Raji (cell line): ENCODE data around the gene TMPRSS13.

Experiments
- POLR2A ChIP-seq: IDR thresholded peaks from 2 replicates; pipeline ENCODE4 v1.6.1; 2011; ENCODE audit warnings: low read depth, low read length, control low read depth; ENCODE audit not compliant: insufficient read depth

TMPRSS13 gene

DNA sequence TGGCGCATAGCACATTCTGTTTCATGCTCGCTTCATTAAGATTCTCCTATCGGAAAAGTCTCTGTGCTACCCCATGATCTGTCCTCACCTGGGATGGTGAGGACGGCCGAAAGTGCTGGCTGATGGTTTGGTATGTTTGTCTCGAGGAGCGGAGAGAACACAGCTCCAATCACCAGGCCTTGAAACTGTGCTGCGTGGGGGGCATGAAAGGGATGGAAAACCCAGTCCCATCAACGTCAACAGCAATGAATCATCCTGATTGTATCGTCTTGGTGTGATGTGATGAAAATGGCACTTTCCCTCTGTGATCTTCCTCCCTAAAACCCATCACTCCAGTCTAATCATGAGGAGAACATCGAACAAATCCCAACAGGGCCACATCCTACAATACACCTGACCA, 61.1 kb downstream of the TMPRSS13 start:
- TF ChIP-seq POLR2A = no peak

- TF ChIP-seq POLR2A = no peak
These were observed 62.7 kb downstream of the TMPRSS13 start for GRCh38 chr11:117866526-117866925.

- TF ChIP-seq POLR2A = no peak
These were observed 65.8 kb downstream of the TMPRSS13 start for GRCh38 chr11:117863383-117863782.

DNA sequence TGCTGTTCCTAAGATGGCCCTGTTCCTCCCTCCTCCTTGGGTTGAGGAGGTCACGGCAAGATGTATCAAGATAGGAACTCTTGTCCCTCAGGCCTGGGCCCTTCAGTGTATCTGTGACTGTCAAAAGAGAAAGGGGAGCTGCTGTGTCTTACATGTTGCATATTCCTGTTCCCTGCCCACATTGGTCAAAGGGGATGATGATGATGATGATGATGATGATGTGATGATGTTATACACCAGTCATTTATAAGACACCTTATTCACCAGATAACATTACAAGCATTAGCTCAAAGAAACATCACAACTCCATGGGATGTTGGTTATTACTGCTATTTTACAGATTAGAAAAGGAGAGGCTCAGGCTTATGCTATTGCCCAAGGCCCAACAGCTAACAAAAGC, 66.4 kb downstream of the TMPRSS13 start:
- no peak for TF ChIP-seq POLR2A

- no peak for TF ChIP-seq POLR2A
These were observed 67.0 kb downstream of the TMPRSS13 start for GRCh38 chr11:117862019-117862725.

GRCh38 chr11:117861151-117862018, 67.8 kb downstream of the TMPRSS13 start:
- no peak for TF ChIP-seq POLR2A

- TF ChIP-seq POLR2A = no peak
These were observed 69.1 kb downstream of the TMPRSS13 start for GRCh38 chr11:117860139-117860538.

DNA sequence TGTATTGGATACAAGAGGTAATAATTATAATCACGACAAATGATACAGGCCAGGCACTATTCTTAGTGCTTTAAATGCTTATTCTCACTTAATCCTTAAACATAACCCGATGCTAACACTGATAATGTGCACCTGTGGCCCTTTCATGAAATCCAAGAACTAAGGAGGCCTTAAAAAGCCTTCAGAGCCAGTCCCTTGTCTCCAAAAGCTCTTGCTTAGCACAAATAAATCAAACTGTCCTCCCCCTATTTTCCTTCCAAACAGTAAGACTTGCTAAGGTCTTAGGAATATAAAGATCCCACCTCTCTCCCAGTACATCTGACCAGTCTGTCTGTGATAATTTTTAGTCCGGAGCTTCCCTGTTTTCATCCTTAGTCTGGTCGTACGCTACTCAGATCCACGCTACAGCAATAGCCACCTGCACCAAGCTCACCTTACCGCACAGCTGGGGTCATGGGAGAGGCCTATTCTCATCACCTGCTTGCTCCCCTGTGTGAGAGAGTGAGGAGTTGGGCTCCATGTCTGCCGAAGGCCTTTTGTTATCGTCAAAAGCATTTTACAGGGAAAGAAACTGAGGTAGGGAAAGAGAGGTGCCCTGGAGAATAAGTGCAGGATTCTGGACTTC, 69.6 kb downstream of the TMPRSS13 start:
- no peak for TF ChIP-seq POLR2A

- no peak for TF ChIP-seq POLR2A
These were observed 70.1 kb downstream of the TMPRSS13 start for GRCh38 chr11:117859061-117859460.

- TF ChIP-seq POLR2A = no peak
These were observed 71.3 kb downstream of the TMPRSS13 start for GRCh38 chr11:117857734-117858414.

GRCh38 chr11:117855912-117856651, 73.1 kb downstream of the TMPRSS13 start:
- no peak for TF ChIP-seq POLR2A

- no peak for TF ChIP-seq POLR2A
These were observed 73.9 kb downstream of the TMPRSS13 start for GRCh38 chr11:117855186-117855845.

DNA sequence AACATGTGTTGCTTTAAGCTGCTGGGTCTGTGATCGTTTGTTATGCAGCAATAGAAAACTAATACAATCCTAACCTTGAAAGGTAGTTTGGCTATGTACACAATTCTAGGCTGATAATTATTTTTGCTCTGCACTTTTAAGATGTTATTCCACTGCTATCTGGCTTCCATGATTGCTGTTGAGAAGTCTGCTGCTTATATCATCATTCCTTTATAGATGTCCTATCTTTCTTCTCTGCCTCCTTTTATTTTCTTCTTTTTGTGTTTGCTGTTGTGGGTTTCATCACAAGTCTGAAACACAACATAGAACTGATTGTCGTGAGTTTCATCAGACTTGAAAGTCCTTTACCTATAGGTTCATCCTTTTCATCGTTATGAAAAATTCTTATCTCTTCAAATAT, 76.9 kb downstream of the TMPRSS13 start:
- TF ChIP-seq POLR2A = no peak

DNA sequence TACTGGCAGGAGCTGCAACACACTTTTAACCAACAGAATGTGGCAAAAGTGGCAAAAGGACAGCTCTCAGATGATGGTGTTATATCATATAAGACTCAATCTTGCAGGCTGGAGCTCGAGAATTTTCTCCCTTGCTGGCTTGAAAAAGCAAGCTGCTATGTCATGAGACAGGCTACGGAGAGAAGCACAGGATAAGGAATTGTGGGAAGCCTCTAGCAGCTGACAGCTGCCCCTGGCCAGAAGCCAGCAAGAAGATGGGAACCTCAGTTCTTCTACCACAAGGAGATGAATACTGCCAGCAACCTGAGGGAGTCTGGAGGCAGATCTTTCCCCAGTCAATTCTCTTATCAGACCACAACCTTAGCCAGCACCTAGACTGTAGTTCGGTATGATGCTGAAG, 77.3 kb downstream of the TMPRSS13 start:
- TF ChIP-seq POLR2A = no peak
